ENCODE results near the gene TIAM1. TPM values are rescaled to one million over a fixed set of nuclear protein-coding genes. Genes with fewer than 3 reads are reported as not detected.

The TIAM1 gene
- total RNA-seq, 1 donor from 2014 or later = 41.3 TPM

DNA sequence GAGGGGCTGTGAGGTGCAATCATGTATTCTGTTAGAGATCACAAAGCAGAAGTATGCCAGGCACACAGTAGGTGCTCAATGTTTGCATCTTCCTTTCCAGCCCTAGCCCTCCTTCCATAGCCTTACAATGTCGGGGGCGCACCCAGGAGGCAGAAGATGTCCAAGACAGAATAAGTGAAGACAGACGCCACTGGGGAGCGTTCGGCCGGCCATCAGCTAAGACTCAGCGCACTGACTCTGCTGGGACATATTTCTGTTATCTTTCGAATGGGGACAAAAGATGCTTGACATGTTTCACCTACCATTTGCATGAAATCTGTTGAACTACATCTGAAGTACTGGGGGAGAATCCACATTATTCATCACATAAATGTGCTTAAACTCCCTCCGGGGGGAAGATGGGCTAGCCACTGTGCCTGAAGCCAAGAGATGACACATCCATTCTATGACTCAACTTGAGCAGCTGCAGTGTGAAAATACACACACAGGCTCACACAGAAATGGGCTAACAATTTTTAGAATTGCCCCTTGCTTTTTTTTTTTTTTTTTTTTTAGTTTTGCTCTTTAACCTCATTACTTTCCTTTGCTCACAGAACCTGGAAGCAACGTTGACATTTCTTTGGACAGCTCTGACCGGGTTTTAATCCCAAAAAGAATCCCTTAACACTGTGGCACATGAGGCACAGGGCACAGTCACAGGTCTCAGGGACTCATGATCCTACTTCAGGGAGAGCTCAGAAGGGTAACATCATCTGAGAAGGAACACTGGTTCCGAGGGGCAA, 7.9 kb downstream of the TIAM1 start:
- TF ChIP-seq, protein P1, sequence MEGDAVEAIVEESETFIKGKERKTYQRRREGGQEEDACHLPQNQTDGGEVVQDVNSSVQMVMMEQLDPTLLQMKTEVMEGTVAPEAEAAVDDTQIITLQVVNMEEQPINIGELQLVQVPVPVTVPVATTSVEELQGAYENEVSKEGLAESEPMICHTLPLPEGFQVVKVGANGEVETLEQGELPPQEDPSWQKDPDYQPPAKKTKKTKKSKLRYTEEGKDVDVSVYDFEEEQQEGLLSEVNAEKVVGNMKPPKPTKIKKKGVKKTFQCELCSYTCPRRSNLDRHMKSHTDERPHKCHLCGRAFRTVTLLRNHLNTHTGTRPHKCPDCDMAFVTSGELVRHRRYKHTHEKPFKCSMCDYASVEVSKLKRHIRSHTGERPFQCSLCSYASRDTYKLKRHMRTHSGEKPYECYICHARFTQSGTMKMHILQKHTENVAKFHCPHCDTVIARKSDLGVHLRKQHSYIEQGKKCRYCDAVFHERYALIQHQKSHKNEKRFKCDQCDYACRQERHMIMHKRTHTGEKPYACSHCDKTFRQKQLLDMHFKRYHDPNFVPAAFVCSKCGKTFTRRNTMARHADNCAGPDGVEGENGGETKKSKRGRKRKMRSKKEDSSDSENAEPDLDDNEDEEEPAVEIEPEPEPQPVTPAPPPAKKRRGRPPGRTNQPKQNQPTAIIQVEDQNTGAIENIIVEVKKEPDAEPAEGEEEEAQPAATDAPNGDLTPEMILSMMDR (IDR thresholded peaks at IDR 0.05) = no peak
- TF ChIP-seq POLR2AphosphoS5 (IDR thresholded peaks at IDR 0.05; ENCODE audit: insufficient read depth in 1 of 2, low read depth in 1 of 2) = no peak
- no peak for TF ChIP-seq POLR2A (IDR thresholded peaks at IDR 0.05)
- intact Hi-C loops (cut with DNase I) = no loop called here

DNA sequence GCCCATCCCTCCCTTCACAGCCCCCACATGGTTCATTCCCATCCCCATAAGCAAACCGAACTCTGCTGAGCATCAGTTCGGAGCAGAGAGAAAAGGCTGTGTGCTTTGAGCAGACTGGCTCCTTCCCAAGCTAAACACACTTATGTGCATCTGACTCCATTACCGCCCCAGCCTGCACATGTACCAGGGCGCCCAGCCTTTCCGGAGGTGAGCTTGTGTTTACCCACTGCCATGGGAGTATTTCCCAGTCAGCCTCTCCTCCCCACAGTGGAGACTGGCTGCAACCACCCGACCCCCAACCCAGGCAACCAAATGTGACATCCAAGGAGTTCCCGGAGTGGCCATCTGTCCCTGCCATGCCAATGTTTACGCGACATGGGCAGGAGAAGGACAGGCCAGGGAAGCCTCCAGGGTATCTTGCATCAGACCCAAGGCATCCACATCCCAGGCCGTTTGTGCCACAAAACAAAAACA, 9.4 kb downstream of the TIAM1 start:
- H3K36me3 ChIP-seq = no peaks in the 10 kb centered on the region
- DNase-seq (ENCODE audit: extremely low spot score in 2 of 2) = no peak
- H3K4me1 ChIP-seq = peaks cover 5% of the 10 kb centered on the region
- intact Hi-C loops (cut with DNase I) = no loop called here
- H3K27me3 ChIP-seq = no peaks in the 10 kb centered on the region
- no peak overlapping the region for H3K4me3 ChIP-seq
- no peak for TF ChIP-seq POLR2AphosphoS5 (IDR thresholded peaks at IDR 0.05; ENCODE audit: insufficient read depth in 1 of 2, low read depth in 1 of 2)
- no peak for TF ChIP-seq POLR2A (IDR thresholded peaks at IDR 0.05)
- TF ChIP-seq, protein P1 (IDR thresholded peaks at IDR 0.05) = no peak
- no peak overlapping the region for H3K27ac ChIP-seq
- no peaks in the 10 kb centered on the region for H3K9me3 ChIP-seq

More for the DNA sequence above, 7.9 kb downstream of the TIAM1 start:
- Histone ChIP-seq H3K27me3 (no peaks in the 10 kb centered on the region), H3K4me1 (peaks cover 5% of the 10 kb centered on the region), H3K4me3 (no peak overlapping the region), H3K36me3 (no peaks in the 10 kb centered on the region), H3K9me3 (no peaks in the 10 kb centered on the region), H3K27ac (no peak overlapping the region)
- DNase-seq (ENCODE audit: extremely low spot score in 2 of 2) = no peak

GRCh38 chr21:31332525-31332924, 11.5 kb downstream of the TIAM1 start:
- H3K27me3 ChIP-seq = no peaks in the 10 kb centered on the region
- H3K4me1 ChIP-seq = peaks cover 5% of the 10 kb centered on the region
- no peaks in the 10 kb centered on the region for H3K36me3 ChIP-seq
- intact Hi-C loops (cut with DNase I) = no loop called here
- DNase-seq (ENCODE audit: extremely low spot score in 2 of 2) = no peak
- no peaks in the 10 kb centered on the region for H3K9me3 ChIP-seq
- H3K4me3 ChIP-seq = no peak overlapping the region
- no peak overlapping the region for H3K27ac ChIP-seq
- TF ChIP-seq, protein P1 (IDR thresholded peaks at IDR 0.05) = no peak

DNA sequence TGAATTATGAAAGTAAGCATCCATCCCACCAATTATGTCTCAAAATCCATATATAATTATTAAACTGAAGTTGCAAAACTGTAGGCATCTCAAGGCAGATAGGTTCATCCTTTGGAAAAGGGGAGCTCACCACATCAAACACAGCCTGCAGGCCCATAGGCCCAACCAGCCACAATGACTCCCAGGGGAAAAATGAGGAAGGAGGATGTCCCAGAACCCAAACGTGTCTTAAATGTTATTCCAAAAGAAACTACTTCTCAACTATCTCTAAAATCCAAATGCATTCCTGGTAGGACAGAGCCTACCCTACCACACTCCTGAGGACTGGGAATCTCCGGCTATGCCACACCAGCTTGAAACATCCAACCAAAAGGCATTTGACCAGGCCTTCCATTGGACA, 12.8 kb downstream of the TIAM1 start:
- intact Hi-C loops (cut with DNase I) = no loop called here
- H3K4me3 ChIP-seq = no peak overlapping the region
- DNase-seq (ENCODE audit: extremely low spot score in 2 of 2) = no peak
- H3K27me3 ChIP-seq = no peaks in the 10 kb centered on the region
- no peaks in the 10 kb centered on the region for H3K4me1 ChIP-seq
- no peaks in the 10 kb centered on the region for H3K9me3 ChIP-seq
- no peak overlapping the region for H3K27ac ChIP-seq
- TF ChIP-seq POLR2A (IDR thresholded peaks at IDR 0.05) (no peak), POLR2AphosphoS5 (IDR thresholded peaks at IDR 0.05; ENCODE audit: insufficient read depth in 1 of 2, low read depth in 1 of 2) (no peak)
- TF ChIP-seq, protein P1 (IDR thresholded peaks at IDR 0.05) = no peak
- no peaks in the 10 kb centered on the region for H3K36me3 ChIP-seq

DNA sequence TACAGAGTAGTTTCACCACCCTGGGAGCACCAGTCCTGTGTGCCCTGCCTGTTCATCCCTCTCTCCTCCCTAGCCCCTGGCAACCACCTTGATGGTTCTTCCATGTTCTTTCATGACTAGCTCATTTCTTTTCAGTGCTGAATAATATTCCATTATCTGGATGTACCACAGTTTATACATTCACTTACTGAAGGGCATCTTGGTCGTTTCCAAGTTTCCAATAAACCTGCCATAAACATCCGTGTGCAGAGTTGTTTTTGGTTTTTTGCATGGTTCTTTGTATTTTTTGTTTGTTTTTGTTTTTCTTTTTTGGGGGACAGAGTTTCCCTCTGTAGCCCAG, 13.9 kb downstream of the TIAM1 start:
- no peak overlapping the region for H3K4me3 ChIP-seq
- intact Hi-C loops (cut with DNase I) = no loop called here
- no peaks in the 10 kb centered on the region for H3K4me1 ChIP-seq
- TF ChIP-seq, protein P1 (IDR thresholded peaks at IDR 0.05) = no peak
- TF ChIP-seq POLR2A (IDR thresholded peaks at IDR 0.05) (no peak), POLR2AphosphoS5 (IDR thresholded peaks at IDR 0.05; ENCODE audit: insufficient read depth in 1 of 2, low read depth in 1 of 2) (no peak)
- no peaks in the 10 kb centered on the region for H3K9me3 ChIP-seq
- no peak overlapping the region for H3K27ac ChIP-seq
- no peaks in the 10 kb centered on the region for H3K36me3 ChIP-seq
- H3K27me3 ChIP-seq = no peaks in the 10 kb centered on the region
- DNase-seq (ENCODE audit: extremely low spot score in 2 of 2) = no peak

All from vagina (tissue), 2 donors.